ENCODE data around the gene ODC1.
A peak's percentile ranks its signal among the peaks of the same experiment; 100 is the strongest.
"Not testable (repeated sequence)": the region's sequence is repeated elsewhere in the genome, so short reads cannot be mapped to it uniquely, and the experiment has no call there.

Gene ODC1

DNA sequence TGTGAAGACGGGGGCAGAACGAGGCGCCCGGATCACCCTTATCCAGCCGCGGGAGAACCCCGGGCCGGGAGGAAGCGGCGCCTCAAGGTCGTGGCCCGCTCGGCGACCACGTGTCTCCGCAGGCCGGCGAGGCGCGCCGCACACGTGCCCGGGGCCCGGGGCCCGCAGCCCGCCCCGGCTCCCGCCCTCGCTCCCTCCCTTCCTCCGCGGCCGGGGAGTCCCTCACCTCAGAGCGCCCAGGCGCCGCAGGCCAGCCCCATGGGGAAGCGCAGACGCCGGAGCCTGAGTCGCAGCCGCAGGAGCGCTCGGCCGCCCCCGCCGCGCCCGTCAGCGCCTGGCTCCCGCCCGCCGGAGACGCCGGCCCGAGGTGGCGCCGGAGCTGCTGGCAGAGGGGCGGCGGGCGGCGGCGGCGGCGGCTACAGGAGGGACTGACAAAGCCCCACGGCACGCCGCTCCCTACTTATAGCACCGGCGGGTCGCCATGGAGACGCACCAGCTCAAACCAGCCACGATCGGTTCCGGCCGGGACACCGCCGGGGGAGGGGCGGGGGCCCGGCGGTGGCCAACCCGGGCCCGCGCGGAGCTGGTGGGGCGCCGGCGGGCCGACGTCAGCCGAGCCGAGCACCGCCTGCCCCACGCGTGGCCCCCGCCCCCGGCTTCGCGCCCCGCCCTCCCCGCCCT lies at the start of gene ODC1:
Gene ODC1 (minus strand): TSS at position 433 of the 681 bp plus-strand sequence. CDS start 3,295 bp downstream, outside the sequence.
- DNase-seq, result peak; percentile 98 to 99

- peak; percentile 54 for DNase-seq
Measured at GRCh38 chr2:10497797-10498251, 49.7 kb upstream of the ODC1 start.

- no peak for DNase-seq
Measured at GRCh38 chr2:10495988-10496313, 47.8 kb upstream of the ODC1 start.

DNA sequence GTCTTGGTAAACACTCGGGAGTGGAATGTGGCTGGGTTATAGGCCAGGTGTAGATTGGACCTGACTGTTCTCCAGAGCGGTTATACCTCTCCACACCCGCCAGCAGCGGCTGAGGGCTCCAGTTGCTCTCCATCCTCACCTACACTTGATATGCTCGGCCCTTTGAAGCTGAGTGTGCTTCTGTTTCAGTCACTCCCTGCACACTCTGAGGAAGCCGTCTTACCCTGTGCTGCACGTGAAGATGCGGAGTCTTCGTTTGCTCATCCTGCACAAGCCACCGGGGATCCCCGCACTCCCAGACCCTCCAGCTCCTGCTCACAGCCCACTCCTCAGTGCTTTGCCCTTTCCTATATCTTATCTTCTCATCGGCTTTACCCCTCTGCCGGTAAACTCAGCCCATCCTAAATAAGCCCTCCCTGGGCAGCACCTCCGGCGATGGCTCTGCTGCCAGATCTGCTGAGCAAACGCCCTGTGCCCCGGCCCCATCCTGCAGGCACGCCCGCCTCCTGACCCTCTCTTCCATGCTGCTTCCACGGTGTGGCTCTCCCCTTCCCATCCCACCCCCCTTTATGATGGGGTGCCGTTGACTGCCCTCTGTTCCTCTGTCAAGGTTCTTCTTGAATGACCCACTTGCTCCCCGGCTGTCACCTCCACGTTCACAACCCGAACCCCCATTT lies 47.3 kb upstream of the ODC1 start:
- no peak for DNase-seq

DNA sequence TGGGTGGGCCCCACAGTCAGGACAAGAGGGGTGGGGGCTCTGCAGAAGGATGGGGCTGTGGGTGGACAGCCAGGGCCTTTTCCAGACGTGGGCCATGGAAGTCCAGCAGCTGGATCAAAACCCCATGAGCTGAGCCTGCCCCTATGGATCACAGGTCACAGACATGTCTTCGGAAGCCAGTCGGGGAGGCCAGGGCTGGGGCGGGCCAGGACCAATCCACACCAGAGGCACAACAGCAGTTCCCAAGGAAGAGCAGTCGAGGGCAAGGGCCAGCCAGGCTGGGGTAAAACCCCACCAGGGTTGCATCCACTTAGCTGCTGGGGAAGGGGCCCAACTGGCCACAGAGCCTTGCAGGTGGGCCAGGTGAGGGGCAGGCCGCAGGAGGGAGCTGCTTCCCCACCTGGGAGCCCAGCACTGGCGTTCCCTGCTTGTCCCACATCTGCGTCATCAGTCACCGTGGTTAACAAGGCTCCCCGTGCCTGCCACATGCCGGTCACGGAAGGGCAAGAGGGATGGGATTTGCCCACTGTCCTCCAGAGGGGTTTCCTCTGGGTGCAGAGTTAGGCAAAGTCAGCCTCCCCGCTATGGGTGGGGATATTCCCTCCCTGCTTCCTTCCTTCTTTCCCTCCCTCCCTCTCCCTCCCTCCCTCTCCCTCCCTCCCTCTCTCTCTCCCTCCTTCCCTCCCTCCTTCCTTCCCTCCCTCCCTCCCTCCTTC lies 46.4 kb upstream of the ODC1 start:
- no peak for DNase-seq

- DNase-seq, result peak; percentile 83 to 88
Measured at GRCh38 chr2:10493634-10494281, 45.6 kb upstream of the ODC1 start.

DNA sequence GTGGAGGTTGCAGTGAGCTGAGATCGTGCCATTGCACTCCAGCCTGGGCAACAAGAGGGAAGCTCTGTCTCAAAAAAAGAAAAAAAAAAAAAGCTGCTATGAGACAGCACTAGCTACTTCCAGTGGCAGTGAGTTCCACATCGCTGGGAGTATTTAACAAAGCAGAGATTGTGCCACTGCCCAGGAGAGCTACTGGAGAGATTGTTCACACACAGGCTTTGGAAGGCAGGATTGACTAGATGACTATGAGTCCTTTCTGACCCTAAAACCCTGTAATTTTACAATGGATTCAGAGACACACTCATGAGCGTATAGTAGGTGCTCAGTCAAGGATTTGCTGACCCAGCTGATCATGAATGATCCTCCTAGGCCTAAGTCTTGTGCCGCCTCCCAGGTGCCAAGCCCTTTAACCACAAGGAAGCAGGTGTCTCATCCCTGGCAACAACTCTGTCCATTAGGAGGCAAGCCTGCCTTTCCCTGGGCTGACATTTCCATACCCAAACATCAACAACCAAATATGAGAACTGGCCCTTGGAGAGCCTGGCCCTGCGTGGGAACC lies 45.0 kb upstream of the ODC1 start:
- DNase-seq, result no peak

DNA sequence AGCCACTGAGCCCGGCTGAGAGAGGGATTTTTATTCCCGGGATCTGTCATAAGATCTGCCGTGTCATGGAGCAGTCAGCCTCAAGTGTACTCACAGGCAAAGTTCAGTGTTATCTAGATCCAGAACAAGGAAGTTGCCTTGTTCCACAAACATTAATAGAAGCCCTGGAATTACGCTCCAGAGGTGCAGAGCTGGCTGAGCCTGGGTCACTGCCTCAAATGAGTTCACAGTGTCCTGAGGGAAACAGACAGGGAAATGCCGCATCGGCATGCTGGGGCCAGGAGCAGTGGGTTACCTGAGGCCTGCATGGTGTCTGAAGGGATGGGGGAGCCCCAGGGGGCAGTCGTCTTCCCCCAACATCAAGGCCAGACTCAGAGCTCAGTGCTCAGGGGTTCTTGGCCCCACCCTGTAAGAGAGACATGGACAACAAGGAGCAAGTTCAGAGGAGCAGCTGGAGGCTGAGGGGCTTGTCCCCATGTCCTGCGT lies 42.7 kb upstream of the ODC1 start:
- no peak for DNase-seq

- no peak for DNase-seq
Measured at GRCh38 chr2:10489842-10490555, 41.9 kb upstream of the ODC1 start.

GRCh38 chr2:10488142-10488541 lies 40.0 kb upstream of the ODC1 start:
- DNase-seq, result not testable (repeated sequence)

- DNase-seq, result not testable (repeated sequence)
Measured at GRCh38 chr2:10487741-10488104, 39.6 kb upstream of the ODC1 start.

DNA sequence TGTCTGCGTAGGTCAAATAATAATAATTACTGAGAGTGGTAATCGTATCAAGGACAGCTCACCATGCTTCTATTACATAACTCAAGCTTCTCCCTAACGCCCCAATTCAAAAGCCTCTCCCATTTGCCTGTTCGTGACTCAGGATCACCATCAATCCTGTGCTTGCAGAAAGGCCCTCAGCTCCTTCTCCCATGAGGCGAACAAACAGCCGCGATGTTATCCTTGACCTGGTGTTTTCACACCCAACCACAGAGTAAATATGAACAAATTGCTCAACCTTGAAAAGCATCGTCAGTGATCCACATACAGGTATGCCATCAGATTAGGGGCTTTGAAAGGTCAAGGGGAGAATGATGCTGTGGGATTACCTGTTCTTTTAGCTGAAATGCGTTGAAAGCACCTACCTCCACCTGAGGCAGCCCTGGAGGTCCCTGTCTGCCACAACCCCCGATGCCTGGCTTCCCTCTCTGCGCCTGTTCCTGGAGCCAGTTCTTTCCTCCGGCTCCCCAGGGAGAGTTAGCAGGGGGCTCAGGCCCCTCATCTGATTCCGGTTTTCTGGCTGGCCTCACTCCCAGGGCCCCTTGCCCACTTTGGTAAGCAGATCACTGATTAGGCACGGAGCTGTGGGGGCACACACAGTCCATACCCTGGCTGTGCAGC lies 39.1 kb upstream of the ODC1 start:
- no peak for DNase-seq

DNA sequence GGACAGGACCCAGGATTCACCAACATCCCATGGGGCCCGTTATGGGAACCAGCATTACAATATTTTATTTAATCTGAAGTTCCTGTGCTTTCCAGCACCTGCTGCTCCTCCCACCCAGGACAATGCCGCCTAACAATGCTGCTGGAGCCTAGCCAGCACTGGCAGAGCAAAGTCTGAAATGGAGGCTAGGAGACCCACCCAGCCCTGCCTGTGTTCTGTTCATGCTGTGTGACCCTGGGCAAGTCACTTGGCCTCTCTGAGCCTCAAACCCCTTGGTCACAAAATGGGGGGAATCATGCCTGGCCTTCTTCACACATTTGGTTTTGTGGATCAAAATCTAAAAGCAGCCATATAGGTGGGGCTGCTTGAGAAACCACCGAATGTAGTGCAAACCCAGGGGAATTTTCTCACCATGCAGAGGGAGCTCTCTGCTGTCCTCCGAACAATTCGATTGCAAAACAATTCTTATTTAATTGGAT lies 38.5 kb upstream of the ODC1 start:
- no peak for DNase-seq

GRCh38 chr2:10486091-10486490 lies 38.0 kb upstream of the ODC1 start:
- no peak for DNase-seq

DNA sequence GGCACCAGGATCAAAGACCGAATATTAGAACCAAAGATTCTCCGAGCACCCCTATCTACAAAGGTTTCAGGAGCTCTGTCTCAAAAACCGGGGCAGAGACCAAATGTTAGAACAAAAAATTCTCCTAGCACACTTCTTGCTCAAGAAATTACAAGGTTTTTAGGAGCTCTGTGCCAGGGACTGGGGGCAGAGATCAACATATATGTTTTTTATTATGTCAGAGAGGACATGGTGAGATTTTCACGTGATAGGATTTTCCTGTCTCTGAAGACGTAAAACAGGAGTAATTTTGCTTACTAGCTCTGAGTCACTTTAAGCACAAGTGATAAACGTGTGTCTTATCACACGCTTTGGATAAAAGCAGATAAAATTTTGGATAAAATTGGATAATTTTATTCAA lies 34.8 kb upstream of the ODC1 start:
- no peak for DNase-seq

DNA sequence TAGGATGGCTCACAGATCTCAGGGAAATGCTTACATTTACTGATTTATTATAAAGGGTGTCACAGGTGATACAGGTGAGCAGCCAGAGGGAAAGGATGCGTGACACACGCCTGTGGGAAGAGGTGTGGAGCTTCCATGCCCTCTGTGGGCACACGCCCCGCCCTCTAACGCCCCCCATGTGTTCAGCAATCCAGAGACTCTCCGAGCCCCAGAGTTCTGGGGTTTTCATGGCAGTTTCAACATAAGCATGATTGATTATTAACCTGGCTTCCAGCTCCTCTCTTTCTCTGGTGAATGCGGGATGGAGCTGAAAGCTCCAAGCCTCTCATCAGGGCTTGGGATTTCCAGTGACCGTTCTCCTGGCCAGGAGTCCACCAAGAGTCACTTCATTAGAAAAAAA lies 34.3 kb upstream of the ODC1 start:
- DNase-seq, result no peak

- DNase-seq, result no peak
Measured at GRCh38 chr2:10481666-10482157, 33.6 kb upstream of the ODC1 start.

DNA sequence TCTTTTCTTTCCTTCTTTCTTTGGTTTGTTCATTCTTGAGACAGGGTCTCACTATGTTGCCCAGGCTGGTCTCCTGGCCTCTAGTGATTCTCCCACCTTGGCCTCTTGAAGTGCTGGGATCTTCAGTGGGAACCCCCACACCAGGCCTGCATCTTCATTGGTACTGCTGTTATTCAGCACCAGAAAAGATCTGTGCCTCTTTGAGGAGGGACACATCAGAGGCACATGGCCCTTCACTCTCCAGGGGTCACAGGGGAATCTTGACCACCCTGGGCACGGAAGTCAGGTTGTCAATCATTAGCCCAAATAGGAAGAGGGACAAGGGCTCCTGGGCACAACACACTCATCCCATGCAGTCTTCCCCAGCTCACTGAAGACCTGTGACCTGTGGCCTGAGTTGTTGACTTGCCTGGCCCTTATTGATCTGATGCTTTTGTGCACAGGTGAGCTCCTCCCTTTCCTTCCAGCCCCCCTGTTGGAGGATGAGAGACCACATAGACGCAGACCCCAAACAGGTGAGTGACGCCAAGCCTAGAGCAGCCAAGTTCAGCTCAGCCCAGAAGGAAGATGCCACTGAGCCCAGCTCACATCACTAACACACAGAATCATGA lies 33.0 kb upstream of the ODC1 start:
- DNase-seq, result no peak

DNA sequence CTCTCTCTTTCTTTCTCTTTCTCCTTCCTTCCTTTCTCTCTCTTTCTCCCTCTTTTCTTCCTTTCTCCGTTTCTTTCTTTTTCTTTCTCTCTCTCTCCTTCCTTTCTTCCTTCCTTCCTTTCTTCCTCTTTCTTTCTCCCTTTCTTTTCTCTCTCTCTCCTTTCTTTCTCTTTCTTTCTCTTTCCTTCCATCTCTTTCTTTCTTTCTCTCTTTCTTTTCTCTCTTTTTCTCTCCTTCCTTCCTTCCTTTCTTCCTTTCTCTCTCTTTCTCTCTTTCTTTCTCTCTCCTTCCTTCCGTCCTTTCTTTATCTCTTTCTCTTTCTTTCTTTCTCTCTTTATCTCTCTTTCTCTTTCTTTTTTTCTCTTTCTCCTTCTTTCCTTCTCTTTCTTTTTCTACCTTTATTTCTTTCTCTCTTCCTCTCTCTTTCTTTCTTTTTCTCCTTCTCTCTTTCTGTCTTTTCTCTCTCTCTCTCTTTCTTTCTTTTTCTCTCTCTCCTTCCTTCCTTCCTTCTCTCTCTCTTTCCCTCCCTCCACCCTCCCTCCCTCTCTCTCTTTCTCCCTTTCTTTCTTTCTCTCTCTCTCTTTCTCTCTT lies 32.3 kb upstream of the ODC1 start:
- DNase-seq, result no peak

GRCh38 chr2:10478916-10479315 lies 30.8 kb upstream of the ODC1 start:
- no peak for DNase-seq

GRCh38 chr2:10478298-10478625 lies 30.1 kb upstream of the ODC1 start:
- DNase-seq, result no peak
